OCI-LY7 (cell line): Measurements from ENCODE around the gene PRKRIP1.

Experiments
- CTCF ChIP-seq: fragments of 200-600 bp; sonication (generic); conservative IDR thresholded peaks from 2 replicates; pipeline ENCODE4 v1.5.1; 2014; ENCODE audit warnings: mild to moderate bottlenecking, antibody characterized with exemption, low read length, moderate library complexity, mixed read lengths
- EZH2phosphoT487 ChIP-seq: fragments of 200-600 bp; sonication (generic); IDR thresholded peaks from 2 replicates; pipeline ENCODE4 v1.6.1; 2018; ENCODE audit warnings: low read depth, borderline replicate concordance, mild to moderate bottlenecking, mixed run types, antibody characterized with exemption, low read length, moderate library complexity, mixed read lengths

DNA sequence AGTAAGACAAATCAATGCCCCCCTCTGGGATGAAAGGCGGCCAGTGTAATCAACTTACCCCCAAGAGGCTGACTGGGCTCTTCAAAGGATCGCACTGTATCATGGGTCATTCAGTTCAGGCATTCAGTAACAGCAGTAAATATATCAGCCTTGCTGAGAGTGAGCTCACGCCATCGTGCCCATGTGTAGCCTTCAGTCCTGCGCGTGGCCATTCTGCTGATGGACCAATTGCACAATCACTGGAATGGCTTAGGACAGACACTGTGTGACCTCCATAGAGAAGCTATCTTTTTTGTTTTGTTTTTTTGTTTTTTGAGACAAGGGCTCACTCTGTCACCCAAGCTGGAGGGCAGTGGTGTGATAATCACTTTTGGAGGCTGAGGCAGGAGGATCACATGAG, 9.1 kb upstream of the PRKRIP1 start:
- TF ChIP-seq CTCF (no peak), EZH2phosphoT487 (no peak)
